HepG2 (cell line): ENCODE measurements around the gene RNF13. TPM values are rescaled to one million over a fixed set of nuclear protein-coding genes. Genes with fewer than 3 reads are reported as not detected.

ENCODE experiments used
- MAFF ChIP-seq: IDR thresholded peaks from 2 replicates; pipeline ENCODE4 v1.6.1; 2011; ENCODE audit warnings: low read depth, low read length, improper control_type of control experiment
- NR2F1 ChIP-seq, 2 experiments: fragments of 450-650 bp in 1 of 2; formaldehyde crosslinking in 1 of 2; IDR thresholded peaks; 2 replicates each; pipeline versions ENCODE4 v1.5.0 to v1.6.1; 2016 to 2020; ENCODE audit warnings: mild to moderate bottlenecking in 1 of 2, missing compliant biosample characterization in 1 of 2, missing genetic modification reagents in 1 of 2, moderate library complexity in 1 of 2
- SNRNP70 ChIP-seq: fragments of 200-400 bp; formaldehyde crosslinking; IDR thresholded peaks from 2 replicates; pipeline ENCODE4 v1.6.1; 2017; ENCODE audit warnings: mild to moderate bottlenecking, low read depth, low read length, moderate library complexity
- SRSF1 ChIP-seq: fragments of 200-400 bp; formaldehyde crosslinking; optimal IDR thresholded peaks from 2 replicates; pipeline ENCODE3; 2017; ENCODE audit warnings: mild to moderate bottlenecking, low read depth, low read length, moderate library complexity
- YEATS4 ChIP-seq: sonication (generic); formaldehyde crosslinking; IDR thresholded peaks from 2 replicates; pipeline ENCODE4 v1.4.0; 2020; ENCODE audit warnings: missing genetic modification reagents, borderline replicate concordance
- ZFYVE20 ChIP-seq: sonication (generic); formaldehyde crosslinking; IDR thresholded peaks from 2 replicates; pipeline ENCODE4 v1.8.0; 2023; ENCODE audit warnings: low read depth, mild to moderate bottlenecking, moderate library complexity, missing genetic modification reagents, borderline replicate concordance
- ZKSCAN5 ChIP-seq: sonication (generic); formaldehyde crosslinking; IDR thresholded peaks from 2 replicates; pipeline ENCODE4 v1.5.1; 2020; ENCODE audit warnings: mild to moderate bottlenecking, missing genetic modification reagents
- ZNF367 ChIP-seq: sonication (generic); formaldehyde crosslinking; IDR thresholded peaks from 2 replicates; pipeline ENCODE4 v1.4.0; 2020; ENCODE audit warnings: missing genetic modification reagents, borderline replicate concordance
- ZNF432 ChIP-seq: sonication (generic); formaldehyde crosslinking; IDR thresholded peaks from 2 replicates; pipeline ENCODE4 v1.5.0; 2020; ENCODE audit warnings: missing genetic modification reagents, mild to moderate bottlenecking, borderline replicate concordance
- ZNF674 ChIP-seq: sonication (generic); formaldehyde crosslinking; IDR thresholded peaks from 2 replicates; pipeline ENCODE4 v1.5.0; 2020; ENCODE audit warnings: low read depth, mild to moderate bottlenecking, missing genetic modification reagents
- ZNF7 ChIP-seq: IDR thresholded peaks from 2 replicates; pipeline ENCODE4 v1.6.1; 2016; ENCODE audit warnings: missing biosample characterization, missing genetic modification reagents
- ZSCAN22 ChIP-seq: sonication (generic); formaldehyde crosslinking; IDR thresholded peaks from 2 replicates; pipeline ENCODE4 v1.4.0; 2020; ENCODE audit warnings: mild to moderate bottlenecking, missing genetic modification reagents
- polyA plus RNA-seq, 8 experiments: library from polyadenylated mRNA; depleted of rRNA in 3 of 8; stranded (reverse) in 7 of 8; unstranded in 1 of 8; fragments of >200 nt; fragmentation: Illumina TruSeq in 4 of 8; extraction: Trizol in 4 of 8; gene quantifications; 2 replicates each; pipeline versions ENCODE4 v1.2.1 to v1.2.3, GENCODE V29; 2011 to 2016; ENCODE audit warnings: low read depth in 4 of 8, missing spikeins in 1 of 8, mixed read lengths in 1 of 8; ENCODE audit not compliant: insufficient read depth in 1 of 8
- total RNA-seq, 5 experiments: library from RNA; depleted of rRNA; stranded (reverse); fragments of >200 nt; fragmentation: Illumina TruSeq; extraction: Trizol; gene quantifications; 2 replicates each; pipeline ENCODE4 v1.2.3, GENCODE V29; 2016; ENCODE audit warnings: low read depth in 1 of 5
- TF ChIP-seq, protein P1 (sequence below): sonication (generic); formaldehyde crosslinking; IDR thresholded peaks from 2 replicates; pipeline ENCODE4 v1.4.0; 2020; ENCODE audit warnings: mild to moderate bottlenecking, missing genetic modification reagents
- TF ChIP-seq, protein P2 (sequence below): IDR thresholded peaks from 2 replicates; pipeline ENCODE4 v1.6.1; 2016; ENCODE audit warnings: mild to moderate bottlenecking, missing biosample characterization, missing genetic modification reagents
- TF ChIP-seq, protein P3 (sequence below): sonication (generic); formaldehyde crosslinking; IDR thresholded peaks from 2 replicates; pipeline ENCODE4 v1.8.0; 2022; ENCODE audit warnings: missing genetic modification reagents, low read depth, mild to moderate bottlenecking, borderline replicate concordance
- TF ChIP-seq, protein P4 (sequence below): fragments of 450-650 bp; IDR thresholded peaks from 2 replicates; pipeline ENCODE4 v1.6.1; 2017
- TF ChIP-seq, protein P5 (sequence below): sonication (generic); formaldehyde crosslinking; IDR thresholded peaks from 2 replicates; pipeline ENCODE4 v1.4.0; 2020; ENCODE audit warnings: mild to moderate bottlenecking, missing genetic modification reagents, borderline replicate concordance
- TF ChIP-seq, protein P6 (sequence below): sonication (generic); formaldehyde crosslinking; conservative IDR thresholded peaks from 2 replicates; pipeline ENCODE4 v1.8.0; 2022; ENCODE audit warnings: missing genetic modification reagents
- TF ChIP-seq, protein P7 (sequence below): sonication (generic); formaldehyde crosslinking; conservative IDR thresholded peaks from 2 replicates; pipeline ENCODE4 v1.8.0; 2022; ENCODE audit warnings: low read depth, missing genetic modification reagents

The RNF13 gene
- total and polyA plus RNA-seq, 2 of the 13 experiments (the other 11 are each of a cell fraction or from before 2014, with no cell fraction given), result 39.8 to 46.0 TPM

DNA sequence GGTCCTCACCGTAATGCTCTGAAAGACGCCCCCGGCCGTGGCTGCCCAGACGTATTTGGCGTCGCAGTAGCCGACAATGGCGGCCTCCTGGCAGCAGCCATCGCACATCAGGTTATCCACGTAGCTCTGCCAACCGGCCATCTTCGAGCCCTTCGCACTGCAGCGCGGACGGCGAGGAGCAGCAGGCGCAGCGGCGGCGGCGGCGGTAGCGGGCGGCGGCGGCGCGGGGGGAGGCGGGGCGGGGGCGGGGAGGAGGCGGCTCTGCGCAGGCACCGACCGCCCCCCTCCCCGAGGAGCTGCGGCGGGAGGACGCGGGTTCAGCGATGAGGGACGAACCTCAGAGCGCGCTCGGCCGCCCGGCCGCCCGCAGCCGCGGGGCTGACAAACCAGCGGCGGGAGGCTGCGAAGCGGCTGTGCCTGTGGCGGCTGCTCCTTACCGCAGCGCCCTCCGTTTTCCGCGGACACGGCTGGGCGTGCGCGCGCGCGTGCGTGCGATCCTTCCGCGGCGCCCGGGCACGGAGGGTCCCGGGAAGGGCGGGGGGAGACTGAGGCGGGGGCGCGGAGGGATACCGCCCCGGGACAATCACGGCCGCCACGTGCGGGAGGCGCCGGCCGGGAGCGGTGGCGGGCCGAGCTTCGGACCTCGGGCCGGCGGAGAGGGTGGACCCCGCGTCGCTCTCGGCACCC is 157.8 kb downstream of the RNF13 start, which contains the start of gene PFN2 (continued):
- TF ChIP-seq, protein P1, sequence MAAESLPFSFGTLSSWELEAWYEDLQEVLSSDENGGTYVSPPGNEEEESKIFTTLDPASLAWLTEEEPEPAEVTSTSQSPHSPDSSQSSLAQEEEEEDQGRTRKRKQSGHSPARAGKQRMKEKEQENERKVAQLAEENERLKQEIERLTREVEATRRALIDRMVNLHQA (CRISPR knock-in tag), result no peak
- TF ChIP-seq ZNF7 (CRISPR knock-in tag) (no peak; the same call in 1 of the 2 replicates), ZSCAN22 (no peak; the same call in 1 of the 2 replicates), ZFYVE20 (CRISPR knock-in tag) (0 out of 2 replicates have a peak, but pooled peaks have one; percentile 42), MAFF (no peak), ZKSCAN5 (CRISPR knock-in tag) (no peak), YEATS4 (peak; percentile 88), SRSF1 (no peak), ZNF674 (CRISPR knock-in tag) (no peak), SNRNP70 (no peak), ZNF367 (CRISPR knock-in tag) (no peak), ZNF432 (CRISPR knock-in tag) (no peak), NR2F1 (CRISPR knock-in tag; IDR thresholded peaks at IDR 0.05) (0 out of 4 replicates have a peak, but pooled peaks of 1 of the 2 experiments have one; percentile 23)
- TF ChIP-seq, protein P2, sequence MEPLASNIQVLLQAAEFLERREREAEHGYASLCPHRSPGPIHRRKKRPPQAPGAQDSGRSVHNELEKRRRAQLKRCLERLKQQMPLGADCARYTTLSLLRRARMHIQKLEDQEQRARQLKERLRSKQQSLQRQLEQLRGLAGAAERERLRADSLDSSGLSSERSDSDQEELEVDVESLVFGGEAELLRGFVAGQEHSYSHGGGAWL (CRISPR knock-in tag), result peak; percentile 90
- TF ChIP-seq, protein P3, sequence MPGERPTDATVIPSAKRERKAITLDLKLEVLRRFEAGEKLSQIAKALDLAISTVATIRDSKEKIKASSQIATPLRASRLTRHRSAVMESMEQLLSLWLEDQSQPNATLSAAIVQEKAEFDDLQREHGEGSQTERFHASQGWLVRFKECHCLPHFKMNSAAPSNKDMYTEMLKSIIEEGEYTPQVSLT (CRISPR knock-in tag), result no peak; the same call in 1 of the 2 replicates
- TF ChIP-seq, protein P4, sequence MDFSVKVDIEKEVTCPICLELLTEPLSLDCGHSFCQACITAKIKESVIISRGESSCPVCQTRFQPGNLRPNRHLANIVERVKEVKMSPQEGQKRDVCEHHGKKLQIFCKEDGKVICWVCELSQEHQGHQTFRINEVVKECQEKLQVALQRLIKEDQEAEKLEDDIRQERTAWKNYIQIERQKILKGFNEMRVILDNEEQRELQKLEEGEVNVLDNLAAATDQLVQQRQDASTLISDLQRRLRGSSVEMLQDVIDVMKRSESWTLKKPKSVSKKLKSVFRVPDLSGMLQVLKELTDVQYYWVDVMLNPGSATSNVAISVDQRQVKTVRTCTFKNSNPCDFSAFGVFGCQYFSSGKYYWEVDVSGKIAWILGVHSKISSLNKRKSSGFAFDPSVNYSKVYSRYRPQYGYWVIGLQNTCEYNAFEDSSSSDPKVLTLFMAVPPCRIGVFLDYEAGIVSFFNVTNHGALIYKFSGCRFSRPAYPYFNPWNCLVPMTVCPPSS, result no peak
- TF ChIP-seq, protein P5, sequence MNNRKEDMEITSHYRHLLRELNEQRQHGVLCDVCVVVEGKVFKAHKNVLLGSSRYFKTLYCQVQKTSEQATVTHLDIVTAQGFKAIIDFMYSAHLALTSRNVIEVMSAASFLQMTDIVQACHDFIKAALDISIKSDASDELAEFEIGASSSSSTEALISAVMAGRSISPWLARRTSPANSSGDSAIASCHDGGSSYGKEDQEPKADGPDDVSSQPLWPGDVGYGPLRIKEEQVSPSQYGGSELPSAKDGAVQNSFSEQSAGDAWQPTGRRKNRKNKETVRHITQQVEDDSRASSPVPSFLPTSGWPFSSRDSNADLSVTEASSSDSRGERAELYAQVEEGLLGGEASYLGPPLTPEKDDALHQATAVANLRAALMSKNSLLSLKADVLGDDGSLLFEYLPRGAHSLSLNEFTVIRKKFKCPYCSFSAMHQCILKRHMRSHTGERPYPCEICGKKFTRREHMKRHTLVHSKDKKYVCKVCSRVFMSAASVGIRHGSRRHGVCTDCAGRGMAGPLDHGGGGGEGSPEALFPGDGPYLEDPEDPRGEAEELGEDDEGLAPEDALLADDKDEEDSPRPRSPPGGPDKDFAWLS (CRISPR knock-in tag), result no peak
- TF ChIP-seq, protein P6, sequence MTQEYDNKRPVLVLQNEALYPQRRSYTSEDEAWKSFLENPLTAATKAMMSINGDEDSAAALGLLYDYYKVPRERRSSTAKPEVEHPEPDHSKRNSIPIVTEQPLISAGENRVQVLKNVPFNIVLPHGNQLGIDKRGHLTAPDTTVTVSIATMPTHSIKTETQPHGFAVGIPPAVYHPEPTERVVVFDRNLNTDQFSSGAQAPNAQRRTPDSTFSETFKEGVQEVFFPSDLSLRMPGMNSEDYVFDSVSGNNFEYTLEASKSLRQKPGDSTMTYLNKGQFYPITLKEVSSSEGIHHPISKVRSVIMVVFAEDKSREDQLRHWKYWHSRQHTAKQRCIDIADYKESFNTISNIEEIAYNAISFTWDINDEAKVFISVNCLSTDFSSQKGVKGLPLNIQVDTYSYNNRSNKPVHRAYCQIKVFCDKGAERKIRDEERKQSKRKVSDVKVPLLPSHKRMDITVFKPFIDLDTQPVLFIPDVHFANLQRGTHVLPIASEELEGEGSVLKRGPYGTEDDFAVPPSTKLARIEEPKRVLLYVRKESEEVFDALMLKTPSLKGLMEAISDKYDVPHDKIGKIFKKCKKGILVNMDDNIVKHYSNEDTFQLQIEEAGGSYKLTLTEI (CRISPR knock-in tag), result no peak
- TF ChIP-seq, protein P7, sequence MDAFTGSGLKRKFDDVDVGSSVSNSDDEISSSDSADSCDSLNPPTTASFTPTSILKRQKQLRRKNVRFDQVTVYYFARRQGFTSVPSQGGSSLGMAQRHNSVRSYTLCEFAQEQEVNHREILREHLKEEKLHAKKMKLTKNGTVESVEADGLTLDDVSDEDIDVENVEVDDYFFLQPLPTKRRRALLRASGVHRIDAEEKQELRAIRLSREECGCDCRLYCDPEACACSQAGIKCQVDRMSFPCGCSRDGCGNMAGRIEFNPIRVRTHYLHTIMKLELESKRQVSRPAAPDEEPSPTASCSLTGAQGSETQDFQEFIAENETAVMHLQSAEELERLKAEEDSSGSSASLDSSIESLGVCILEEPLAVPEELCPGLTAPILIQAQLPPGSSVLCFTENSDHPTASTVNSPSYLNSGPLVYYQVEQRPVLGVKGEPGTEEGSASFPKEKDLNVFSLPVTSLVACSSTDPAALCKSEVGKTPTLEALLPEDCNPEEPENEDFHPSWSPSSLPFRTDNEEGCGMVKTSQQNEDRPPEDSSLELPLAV (CRISPR knock-in tag), result 0 out of 2 replicates have a peak, but pooled peaks have one; percentile 76
